GF-D8 (cell line): ENCODE results near the gene NTRK1.

Source experiments
- DNase-seq: peaks from one replicate; lab custom pipeline; 2025; lab: John Stamatoyannopoulos, UW

NTRK1 gene

DNA sequence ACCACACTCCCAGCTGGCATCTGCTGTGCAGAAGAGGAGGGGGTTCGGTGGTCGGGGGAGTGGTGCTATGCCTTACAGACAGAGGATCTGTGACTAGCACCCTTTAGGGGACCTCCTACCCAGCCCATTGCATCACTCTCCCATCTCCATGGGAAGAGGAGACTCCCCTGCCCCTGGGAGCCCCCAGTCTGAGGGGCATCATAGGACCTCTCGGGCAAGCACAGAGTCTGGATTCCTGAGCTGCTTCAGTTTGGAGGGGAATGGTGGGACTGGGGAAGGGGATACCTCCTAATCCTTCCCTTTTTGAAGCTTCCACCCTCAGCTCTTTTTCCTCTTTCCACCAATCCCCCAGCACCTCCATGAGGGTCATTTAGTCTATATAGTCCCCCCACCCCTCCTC, 3.1 kb upstream of the NTRK1 start:
- no peak for DNase-seq

DNA sequence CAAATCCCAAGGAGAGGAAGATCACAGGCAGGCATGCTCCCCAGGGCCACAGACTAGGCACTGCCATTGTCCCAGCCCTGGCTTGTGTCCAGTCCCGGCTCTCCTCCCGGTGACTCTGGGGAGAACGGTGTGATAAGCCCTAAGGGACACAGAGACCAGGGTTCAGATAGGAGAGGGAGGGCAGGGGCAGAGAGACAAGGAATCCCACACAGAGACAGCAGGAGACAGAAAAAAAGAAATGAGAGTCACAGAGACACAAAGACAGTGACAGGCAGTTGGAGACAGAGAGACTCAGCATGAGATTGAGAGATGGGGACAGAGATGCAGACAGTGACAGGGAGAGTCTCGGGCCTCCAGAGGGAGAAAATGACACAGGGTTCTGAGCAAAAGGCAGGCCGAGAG, 2.1 kb upstream of the NTRK1 start:
- DNase-seq, result no peak

DNA sequence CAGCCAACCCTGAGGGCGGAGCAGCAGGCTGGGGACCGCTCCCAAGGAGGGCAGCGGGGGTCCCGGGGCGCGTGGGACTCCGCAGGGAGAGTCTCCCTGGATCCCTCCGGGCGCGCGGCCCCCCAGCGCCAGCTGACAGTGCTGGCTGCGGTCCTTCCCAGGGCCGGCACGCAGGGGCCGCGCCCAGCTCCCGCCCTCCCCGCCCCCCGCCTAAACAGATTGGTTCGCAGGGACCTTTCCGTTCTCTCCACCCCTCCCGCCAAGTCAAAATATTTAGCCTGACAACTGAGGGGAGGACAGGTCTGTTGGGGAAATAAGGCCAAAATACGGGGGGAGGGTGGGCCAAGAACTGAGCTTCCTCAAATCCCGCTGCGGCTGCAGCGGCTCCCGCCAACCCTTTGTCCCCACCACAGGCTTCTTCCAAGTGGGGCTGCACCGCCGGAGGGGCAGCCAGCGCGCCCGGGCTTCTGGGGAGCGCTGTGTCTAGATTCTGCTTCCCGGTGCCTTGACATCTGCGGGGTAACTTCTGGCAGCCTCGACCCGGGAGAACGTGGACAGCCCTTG, 1.6 kb upstream of the NTRK1 start, which contains the start of gene INSRR:
Gene INSRR, minus strand, starts transcription at position 159 of the 564 bp plus-strand sequence. CDS start 496 bp downstream, outside the sequence.
- DNase-seq, result no peak

DNA sequence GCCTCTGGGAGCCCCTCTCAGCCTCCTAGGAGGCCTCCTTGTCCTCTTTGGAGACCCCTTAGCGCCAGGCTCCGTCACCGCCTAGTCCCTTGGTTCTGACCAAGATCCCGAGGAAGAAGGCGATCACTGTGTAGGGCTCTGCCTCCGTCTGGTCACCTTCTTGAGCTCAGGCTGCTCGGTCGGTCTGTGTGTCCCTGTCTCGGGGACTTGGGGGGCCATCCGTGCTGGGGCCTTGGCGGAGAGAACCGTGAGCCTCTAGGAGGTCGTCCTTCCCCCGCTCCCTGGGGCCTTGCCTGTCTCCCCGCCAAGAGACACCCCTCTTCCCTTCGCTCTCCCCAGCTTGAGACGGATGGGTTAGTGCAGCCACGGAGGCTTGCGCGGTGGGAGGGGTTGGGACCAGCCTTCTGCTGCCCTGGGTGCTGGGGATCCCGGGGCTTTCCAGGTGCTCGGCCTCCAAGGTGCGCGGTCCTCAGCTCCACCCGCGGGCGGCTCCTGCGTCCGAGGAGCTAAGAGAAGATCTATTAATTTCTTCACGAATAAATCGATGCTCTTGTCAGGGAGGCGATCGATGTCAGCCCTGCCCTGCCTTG, 1.0 kb upstream of the NTRK1 start:
- no peak for DNase-seq

DNA sequence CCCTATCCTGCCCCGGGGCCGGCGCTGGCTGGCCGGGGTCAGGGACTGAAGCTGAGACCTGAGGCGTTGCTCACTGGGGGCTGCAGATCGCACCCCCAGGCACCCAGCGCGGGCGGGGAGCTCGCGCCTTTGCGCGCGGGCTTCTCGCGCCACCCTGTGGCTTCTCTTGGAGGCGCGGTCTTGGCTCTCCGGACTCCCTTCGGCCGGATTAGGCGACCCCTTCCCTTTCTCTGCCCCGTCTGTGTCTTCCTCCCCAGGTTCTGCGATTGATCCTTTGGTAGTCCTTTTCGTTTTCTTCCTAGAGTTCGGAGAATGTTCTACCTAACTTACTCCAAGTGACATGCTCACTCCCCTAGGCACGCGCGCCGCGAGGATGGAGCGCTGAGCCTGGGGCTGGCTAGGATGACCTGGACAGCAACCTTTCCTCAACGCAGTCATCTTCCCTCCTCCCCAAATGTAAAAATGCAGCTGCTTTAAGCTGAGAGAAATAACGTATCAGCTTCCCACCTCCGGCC, 495 bp upstream of the NTRK1 start:
- DNase-seq, result no peak

DNA sequence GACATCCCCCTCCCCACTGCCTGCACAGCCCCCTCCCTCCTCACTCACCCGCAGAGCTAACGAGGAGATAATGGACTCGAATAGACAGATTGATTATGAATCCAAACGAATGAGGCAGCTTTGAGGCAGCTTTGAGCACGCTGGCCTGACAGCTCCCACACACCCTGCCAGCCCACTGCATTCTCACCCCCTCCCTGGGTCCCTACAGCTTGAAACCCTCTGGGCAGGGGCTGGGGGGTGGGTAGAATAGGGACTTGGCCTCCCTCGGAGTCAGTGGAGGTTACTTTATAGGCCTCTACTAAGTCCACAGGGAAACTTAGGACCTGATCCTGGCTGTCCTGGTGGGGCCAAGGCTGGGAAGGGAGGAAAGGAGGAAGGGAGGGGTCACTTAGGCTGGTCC, 1.9 kb downstream of the NTRK1 start:
- DNase-seq, result no peak

DNA sequence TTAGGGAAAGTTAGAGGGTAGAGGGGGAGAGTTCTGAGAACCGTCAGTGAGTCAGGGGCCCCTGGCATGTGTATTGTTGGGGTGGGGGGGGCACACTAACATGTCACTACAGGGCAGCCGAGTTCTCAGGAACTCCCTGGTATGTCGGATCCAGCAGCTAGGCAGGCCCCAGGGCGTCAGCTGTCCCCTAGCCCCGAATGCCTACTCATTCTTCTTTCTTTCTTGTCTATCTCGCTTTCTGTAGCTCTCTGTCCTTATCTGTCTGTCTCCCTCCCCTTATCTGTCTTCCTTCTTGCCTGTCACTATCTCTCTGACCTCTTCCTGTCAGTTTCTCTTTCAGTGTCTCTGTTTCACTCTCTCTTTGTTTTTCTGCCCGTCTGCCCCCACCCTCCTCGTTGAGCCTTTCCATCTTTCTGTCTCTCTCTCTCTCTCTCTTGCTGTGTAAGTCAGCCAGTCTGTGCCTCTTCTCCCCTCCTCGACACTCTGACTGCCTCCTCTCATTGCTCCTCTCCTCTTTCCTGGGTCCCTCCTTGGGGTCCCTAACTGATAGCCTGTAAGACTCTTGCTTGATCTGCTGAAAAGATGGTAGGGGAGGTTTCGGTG, 2.4 kb downstream of the NTRK1 start:
- peak; percentile 9 for DNase-seq

DNA sequence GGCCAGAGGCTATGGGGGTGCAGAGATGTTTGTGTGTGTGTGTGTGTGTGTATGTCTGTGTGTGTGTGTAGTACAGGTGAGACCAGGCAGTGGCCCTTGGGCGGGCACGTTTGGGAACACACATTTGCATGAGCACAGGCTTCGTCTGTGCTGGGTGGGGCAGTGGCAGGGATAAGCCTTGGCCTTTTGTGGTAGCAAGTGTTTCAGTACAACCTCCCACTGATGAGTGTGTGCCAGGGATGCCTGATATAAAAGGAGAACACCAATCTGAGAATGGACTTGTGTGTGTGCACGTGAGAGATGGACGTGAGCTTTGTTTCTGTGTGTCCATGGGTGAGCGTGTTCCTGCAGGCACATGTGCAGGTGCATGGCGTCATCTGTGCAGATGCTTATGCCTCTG, 3.0 kb downstream of the NTRK1 start:
- no peak for DNase-seq

DNA sequence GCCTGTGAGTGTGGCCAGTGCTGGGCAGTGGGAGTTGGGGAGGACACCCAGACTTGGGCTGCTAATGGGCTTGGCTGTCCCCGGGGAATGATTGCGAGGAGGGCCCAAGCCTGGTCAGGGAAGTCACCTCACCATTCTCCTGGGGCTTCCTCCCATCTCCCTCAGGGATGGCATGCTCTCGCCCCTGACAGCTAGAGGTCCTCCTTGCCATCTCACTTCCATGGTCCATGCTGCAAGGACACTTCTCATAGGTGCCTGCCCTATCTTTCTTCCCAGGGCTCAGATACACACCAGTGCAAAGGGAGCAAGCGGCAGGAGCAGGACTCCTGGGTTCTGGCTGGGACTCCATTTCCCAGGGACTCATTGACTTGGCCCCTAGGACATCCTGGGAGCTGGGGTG, 4.1 kb downstream of the NTRK1 start:
- no peak for DNase-seq

DNA sequence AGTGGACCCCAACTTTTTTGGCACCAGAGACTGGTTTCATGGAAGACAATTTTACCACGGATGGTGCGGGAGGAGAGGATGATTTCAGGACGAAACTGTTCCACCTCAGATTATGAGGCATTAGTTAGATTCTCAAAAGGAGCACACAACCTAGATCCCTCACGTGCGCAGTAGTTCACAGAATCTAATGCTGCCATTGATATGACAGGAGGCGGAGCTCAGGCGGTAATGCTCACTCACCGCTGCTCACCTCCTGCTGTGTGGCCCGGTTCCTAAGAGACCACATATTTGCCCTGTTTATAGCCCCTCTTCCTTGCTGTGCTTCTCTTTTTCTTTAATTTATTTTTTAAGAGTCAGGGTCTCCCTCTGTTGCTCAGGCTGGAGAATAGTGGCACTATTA, 4.6 kb downstream of the NTRK1 start:
- no peak for DNase-seq

DNA sequence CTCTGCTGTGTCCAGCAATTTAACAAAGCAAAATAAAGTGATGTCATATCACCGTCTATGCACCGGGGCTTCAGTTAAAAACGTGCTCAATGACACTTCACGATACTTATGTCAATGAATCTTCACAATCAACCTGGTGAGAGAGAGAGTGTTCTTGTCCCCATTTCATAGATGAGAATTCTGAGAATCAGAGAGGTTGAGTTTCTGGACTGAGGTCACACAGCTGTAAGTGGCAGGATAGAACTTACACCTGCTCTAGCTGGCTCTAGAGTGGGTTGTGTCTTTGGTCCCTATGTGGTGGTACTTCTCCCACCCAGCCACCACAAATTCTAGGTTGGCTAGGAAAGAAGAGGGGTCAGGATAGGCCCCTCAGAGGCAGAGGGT, 5.2 kb downstream of the NTRK1 start:
- DNase-seq, result no peak

DNA sequence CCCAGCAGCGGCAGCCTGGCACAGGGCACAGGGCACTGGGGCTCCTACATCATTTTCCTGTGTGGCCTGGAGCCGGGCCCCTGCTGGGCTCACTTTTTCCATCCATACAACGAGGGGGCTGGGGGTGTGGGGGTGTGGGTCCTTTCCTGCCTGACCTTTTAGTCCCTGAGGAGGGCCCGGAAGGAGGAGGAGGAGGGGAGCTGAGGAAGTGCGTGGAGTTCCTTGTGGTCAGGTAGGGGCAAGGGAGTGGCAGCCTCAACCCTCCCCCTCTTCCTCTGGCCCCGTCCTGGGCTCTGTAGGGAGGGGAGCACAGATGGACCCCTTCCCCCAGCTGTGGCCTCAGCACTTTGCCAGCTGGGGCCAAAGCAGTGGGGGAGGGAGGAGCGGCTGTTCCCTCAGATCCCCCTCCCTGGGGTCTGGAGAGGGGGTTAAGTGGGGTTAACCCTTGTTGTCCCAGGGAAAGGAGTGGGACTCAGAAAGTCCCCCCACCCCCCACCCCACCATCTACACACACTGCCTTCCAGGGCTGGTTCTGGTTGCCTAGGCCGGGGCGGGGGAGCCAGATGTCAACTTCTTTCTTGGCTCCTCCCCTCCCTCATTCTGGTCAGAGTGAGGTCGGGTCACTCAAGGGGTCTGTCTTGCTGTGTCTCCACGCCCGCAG, 5.7 kb downstream of the NTRK1 start:
- DNase-seq, result peak; percentile 21

DNA sequence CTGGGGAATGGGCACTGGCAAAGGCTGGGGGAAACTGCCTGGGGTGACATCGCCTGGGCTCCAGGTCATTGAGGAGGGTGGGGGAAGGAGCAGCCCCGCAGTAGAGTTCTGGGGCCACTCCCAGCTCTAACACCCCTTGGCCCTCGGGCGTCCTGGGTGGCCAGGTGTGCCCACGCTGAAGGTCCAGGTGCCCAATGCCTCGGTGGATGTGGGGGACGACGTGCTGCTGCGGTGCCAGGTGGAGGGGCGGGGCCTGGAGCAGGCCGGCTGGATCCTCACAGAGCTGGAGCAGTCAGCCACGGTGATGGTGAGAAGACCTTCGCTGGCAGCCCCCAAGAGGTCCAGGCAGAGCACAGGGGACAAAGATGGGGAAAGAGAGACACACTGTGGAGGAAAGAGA, 7.7 kb downstream of the NTRK1 start:
- DNase-seq, result no peak

DNA sequence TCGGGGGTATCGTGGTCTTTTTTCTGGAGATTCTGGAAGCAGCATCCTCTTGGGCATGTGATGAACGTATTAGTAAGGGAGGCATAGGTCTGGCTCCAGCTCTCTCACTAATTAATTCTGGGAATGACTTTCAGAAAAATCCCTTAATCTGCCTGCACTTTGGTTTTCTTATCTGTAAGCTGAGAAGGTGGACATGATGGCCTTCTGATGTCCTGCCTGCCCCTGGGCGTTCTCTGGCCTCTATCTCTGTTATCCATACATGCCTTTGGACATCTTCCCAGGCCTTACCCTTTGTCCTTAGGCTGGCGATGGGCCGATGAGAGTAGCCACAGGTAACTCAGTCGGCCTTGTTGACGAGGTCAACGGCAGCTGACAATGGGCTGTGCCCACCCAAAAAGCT, 8.8 kb downstream of the NTRK1 start:
- no peak for DNase-seq

DNA sequence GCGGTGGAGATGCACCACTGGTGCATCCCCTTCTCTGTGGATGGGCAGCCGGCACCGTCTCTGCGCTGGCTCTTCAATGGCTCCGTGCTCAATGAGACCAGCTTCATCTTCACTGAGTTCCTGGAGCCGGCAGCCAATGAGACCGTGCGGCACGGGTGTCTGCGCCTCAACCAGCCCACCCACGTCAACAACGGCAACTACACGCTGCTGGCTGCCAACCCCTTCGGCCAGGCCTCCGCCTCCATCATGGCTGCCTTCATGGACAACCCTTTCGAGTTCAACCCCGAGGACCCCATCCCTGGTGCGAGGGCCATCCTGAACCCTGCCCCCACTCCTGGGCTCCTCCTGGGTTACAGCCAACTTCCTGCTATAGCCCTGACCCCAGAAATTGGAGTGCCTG, 13.0 kb downstream of the NTRK1 start:
- no peak for DNase-seq

DNA sequence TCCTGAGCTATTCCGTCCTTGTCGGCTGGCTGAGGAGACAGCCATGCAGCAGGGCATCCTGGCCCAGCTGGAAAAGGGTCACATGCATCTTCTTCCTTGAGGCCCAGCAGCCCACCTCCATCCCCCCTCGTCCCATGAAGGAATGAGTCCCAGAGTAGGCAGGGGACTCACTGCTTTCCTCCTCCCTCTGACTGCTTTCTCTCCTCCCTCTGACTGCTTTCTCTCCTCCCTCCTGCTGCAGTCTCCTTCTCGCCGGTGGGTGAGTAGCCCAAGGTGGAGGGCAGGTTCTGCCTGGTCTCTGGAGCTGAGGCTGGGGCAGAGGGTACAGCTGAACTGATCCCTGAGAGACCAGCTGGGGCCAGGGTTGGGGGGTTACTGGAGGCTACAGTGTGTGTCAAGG, 13.5 kb downstream of the NTRK1 start:
- no peak for DNase-seq

DNA sequence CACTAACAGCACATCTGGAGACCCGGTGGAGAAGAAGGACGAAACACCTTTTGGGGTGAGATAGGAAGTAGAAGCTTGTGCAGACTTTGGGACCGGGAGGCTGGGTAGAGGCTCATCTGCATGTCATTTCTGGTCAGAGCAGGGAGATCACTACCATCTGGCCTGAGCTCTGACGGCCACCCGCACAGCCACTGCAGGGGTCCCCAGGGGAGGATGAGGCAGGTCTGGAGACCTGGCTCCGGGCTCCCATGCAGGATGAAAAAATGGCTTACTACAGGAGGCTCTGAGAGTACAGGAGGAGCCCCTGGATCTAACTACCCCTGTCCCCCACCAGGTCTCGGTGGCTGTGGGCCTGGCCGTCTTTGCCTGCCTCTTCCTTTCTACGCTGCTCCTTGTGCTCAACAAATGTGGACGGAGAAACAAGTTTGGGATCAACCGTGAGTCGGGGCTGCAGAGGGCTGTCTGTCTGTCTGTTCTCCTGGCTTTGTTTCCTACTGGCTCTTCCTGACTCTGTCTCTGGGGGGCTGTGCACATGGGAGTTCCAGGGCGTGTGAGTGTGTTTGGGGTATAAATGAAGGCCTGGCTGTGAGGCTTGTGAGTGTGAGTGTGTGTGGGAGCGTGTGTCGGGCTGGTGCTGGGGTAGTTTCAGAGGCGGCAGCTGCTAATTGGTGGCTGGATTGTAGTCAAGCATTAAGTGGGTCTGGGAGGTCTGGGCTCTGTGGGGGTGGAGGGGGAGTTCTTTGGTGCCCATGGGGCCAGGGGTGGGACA, 14.1 kb downstream of the NTRK1 start:
- DNase-seq, result no peak

DNA sequence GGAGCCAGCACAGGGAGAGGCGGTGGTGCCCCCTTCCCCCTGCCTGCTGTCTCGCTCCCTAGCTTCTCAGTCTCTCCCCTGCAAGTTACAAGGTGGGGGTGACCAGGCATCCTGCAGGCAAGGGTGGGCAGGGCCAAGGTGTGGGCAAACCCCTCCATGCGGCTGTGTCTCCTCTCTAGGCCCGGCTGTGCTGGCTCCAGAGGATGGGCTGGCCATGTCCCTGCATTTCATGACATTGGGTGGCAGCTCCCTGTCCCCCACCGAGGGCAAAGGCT, 14.6 kb downstream of the NTRK1 start:
- no peak for DNase-seq

DNA sequence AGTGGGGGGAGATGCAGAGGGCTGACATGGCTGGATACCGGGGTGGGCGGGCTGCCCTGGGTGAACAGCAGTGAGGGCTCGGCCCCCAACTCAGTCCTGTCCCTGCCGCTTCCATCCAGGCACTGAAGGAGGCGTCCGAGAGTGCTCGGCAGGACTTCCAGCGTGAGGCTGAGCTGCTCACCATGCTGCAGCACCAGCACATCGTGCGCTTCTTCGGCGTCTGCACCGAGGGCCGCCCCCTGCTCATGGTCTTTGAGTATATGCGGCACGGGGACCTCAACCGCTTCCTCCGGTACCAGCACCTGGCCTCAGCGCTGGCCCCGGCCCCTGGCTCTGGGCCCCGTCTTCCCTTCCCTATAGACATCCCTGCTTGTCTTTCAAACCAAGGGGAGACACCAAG, 15.6 kb downstream of the NTRK1 start:
- DNase-seq, result no peak

DNA sequence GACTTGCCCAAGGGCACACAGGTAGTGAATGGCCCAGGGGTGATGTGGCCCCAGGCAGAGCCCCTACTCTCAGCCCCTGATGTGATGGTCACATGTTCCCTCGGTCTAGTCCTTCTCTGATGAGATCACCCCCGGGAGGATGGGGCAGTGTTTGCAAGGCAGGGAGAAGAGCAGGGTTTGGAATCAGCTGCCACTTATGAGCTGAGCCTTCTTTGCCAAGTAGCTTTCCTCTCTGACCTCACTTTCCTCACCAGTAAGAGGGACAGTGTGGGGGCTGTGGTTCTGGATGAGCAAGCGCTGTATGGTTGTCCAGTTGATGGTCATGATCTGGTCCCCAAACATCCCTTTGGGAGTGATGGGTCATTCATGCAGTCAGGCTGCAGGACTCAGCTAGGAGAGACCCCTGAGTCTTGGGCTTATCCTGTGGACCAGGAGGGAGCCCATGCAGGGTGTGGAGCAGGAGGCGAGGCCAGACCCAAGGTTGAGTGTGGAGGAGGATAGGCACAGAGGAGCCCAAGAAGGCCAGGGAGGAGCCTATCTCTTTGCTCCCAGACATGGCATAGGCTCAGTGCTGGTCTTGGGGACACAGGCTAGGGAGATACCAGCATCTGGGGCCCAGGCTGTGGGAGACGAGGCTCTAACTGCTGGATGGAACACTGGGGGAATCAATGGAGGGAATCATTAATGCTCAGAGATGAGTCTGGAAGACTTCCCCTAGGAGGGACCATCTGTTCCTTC, 16.9 kb downstream of the NTRK1 start:
- no peak for DNase-seq

DNA sequence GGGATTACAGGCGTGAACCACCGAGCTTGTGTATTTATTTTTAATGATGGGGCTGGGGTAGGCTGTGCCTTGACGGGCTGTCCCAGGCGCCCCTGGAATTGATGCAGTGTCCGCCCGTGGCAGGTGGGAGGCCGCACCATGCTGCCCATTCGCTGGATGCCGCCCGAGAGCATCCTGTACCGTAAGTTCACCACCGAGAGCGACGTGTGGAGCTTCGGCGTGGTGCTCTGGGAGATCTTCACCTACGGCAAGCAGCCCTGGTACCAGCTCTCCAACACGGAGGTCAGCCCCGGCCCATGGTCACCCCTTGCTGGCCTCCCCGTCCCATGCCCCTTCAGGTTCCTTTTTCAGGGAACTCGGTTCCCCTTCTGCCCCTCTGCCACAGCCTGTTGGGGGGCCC, 19.2 kb downstream of the NTRK1 start:
- DNase-seq, result no peak

DNA sequence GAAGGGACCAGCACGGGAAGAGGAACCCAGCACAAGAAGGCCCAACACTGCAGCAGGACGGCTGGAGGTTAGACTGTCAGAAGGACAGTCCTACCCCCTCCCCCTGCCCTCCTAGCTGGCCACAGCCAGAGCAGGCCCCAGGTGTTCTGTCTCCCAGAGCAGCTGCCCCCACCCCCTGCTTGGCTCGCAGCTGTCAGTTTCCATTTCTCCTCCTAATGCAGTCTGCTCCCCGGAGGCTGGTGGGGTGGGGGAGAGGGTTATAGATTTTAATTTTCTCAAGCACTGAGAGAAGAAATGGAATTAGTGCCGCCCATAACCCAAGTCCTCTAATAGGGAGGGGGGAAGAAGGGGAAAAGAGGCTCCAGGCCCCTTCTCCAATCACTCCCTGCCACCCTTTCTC, 19.8 kb downstream of the NTRK1 start:
- DNase-seq, result no peak
